CD4-positive, alpha-beta memory T cell (primary cell): ENCODE measurements around the gene TMEM233. TPM values are rescaled to one million over a fixed set of nuclear protein-coding genes. Genes with fewer than 3 reads are reported as not detected.

Experiments
- CTCF ChIA-PET: fragments of 350-600 bp; sonication (Branson Sonifier 250); formaldehyde crosslinking; loops from one replicate; lab custom pipeline; 2021; ENCODE audit warnings: inconsistent platforms; ENCODE audit not compliant: partially characterized antibody; lab: Charles Lee
- POLR2A ChIA-PET: fragments of 350-600 bp; sonication (Branson Sonifier 250); formaldehyde crosslinking; loops from one replicate; lab custom pipeline; 2021; ENCODE audit not compliant: partially characterized antibody; lab: Charles Lee
- DNase-seq, 5 donors: peaks; one replicate each; pipeline versions ENCODE4 v3.0.0 to v3.0.0-alpha.2; 2020 to 2022; ENCODE audit warnings: mixed read lengths in 1 of 5
- H3K27ac ChIP-seq: one replicate; pipeline ENCODE4 v1.7.0; 2013; ENCODE audit warnings: low read depth, low read length
- H3K27me3 ChIP-seq: 2 replicates; pipeline ENCODE4 v1.7.0; 2013; ENCODE audit warnings: mild to moderate bottlenecking, low read length, moderate library complexity; ENCODE audit not compliant: insufficient read depth
- H3K36me3 ChIP-seq: 2 replicates; pipeline ENCODE4 v1.7.0; 2013; ENCODE audit warnings: mild to moderate bottlenecking, low read length, moderate library complexity; ENCODE audit not compliant: insufficient read depth
- H3K4me1 ChIP-seq: 2 replicates; pipeline ENCODE4 v1.7.0; 2013; ENCODE audit warnings: mild to moderate bottlenecking, low read length, moderate library complexity; ENCODE audit not compliant: insufficient read depth
- H3K4me3 ChIP-seq, 2 donors: one replicate each; pipeline ENCODE4 v1.7.0; 2013; ENCODE audit warnings: low read length in 2 of 2, mild to moderate bottlenecking in 1 of 2
- H3K9me3 ChIP-seq, 2 donors: one replicate each; pipeline ENCODE4 v1.7.0; 2013; ENCODE audit warnings: low read length in 2 of 2, control low read depth in 1 of 2; ENCODE audit not compliant: control insufficient read depth in 1 of 2
- H3K27ac Mint-ChIP-seq, 7 donors: one replicate each; pipeline ENCODE4 v1.8.0; 2020 to 2021; ENCODE audit warnings: mixed read lengths in 7 of 7, mild to moderate bottlenecking in 6 of 7, inconsistent platforms in 3 of 7, moderate library complexity in 3 of 7
- H3K27me3 Mint-ChIP-seq, 2 donors: one replicate each; pipeline ENCODE4 v1.8.0; 2020 to 2021; ENCODE audit warnings: mixed read lengths in 2 of 2
- H3K36me3 Mint-ChIP-seq, 2 donors: one replicate each; pipeline ENCODE4 v1.8.0; 2020 to 2021; ENCODE audit warnings: mixed read lengths in 2 of 2, inconsistent platforms in 1 of 2, mild to moderate bottlenecking in 1 of 2
- H3K4me1 Mint-ChIP-seq, 4 donors: one replicate each; pipeline ENCODE4 v1.8.0; 2020 to 2021; ENCODE audit warnings: mixed read lengths in 4 of 4, mild to moderate bottlenecking in 1 of 4
- H3K4me3 Mint-ChIP-seq, 8 donors: one replicate each; pipeline ENCODE4 v1.8.0; 2020 to 2021; ENCODE audit warnings: mixed read lengths in 8 of 8, mild to moderate bottlenecking in 7 of 8, moderate library complexity in 6 of 8, inconsistent platforms in 3 of 8
- H3K9me3 Mint-ChIP-seq, 8 donors: one replicate each; pipeline ENCODE4 v1.8.0; 2020 to 2021; ENCODE audit warnings: mixed read lengths in 8 of 8, mild to moderate bottlenecking in 5 of 8, inconsistent platforms in 3 of 8, moderate library complexity in 1 of 8
- intact Hi-C: fragments of 100-400 bp; cut with micrococcal nuclease; formaldehyde crosslinking; loops from one replicate; pipeline ENCODE4 v1.15.1; 2023
- polyA plus RNA-seq, 2 donors: library from polyadenylated mRNA; unstranded; fragments of 300-500 nt; fragmentation: Illumina TruSeq; gene quantifications; one replicate each; pipeline ENCODE4 v1.2.3, GENCODE V29; 2021
- total RNA-seq, 2 experiments: library from RNA; stranded (reverse); gene quantifications; one replicate each; pipeline ENCODE4 v1.2.3, GENCODE V29; 2021

TMEM233 gene
- total RNA-seq (not detected), polyA plus RNA-seq (not detected)

DNA sequence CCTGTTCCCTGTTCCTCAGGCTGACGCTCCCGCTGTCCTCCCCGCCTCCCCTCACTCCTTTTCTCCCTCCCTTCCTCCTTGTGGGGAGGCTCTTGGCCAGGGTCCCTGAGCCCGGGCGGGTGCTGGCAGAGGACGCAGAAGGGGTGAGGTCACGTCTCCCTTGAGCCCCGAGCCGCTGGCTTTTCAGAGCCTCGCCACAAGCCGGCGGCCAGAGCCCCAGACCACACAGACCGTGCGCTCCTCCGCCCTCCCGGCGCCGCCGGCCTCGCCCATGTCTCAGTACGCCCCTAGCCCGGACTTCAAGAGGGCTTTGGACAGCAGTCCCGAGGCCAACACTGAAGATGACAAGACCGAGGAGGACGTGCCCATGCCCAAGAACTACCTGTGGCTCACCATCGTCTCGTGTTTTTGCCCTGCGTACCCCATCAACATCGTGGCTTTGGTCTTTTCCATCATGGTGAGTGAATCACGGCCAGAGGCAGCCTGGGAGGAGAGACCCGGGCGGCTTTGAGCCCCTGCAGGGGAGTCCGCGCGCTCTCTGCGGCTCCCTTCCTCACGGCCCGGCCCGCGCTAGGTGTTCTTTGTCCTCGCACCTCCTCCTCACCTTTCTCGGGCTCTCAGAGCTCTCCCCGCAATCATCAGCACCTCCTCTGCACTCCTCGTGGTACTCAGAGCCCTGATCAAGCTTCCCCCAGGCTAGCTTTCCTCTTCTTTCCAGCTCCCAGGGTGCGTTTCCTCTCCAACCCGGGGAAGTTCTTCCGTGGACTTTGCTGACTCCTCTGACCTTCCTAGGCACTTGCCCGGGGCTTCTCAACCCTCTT is at the start of gene TMEM233:
Gene TMEM233, plus strand, starts transcription at position 197 of the 821 bp plus-strand sequence. Its CDS starts 75 bp downstream, at position 272.
- ChIA-PET CTCF (no interaction called here), POLR2A (no interaction called here)
- Mint-ChIP-seq H3K36me3 (no peaks in the 10 kb centered on the region), H3K27ac (no peak within 1 kb of the TSS), H3K27me3 (peaks cover 55 to 66% of the 10 kb centered on the region in 2 donors), H3K4me1 (peaks cover 11 to 20% (median 17%) of the 10 kb centered on the region in 4 donors), H3K9me3 (peaks cover 0 to 3% (median 0%) of the 10 kb centered on the region in 8 donors), H3K4me3 (no peak within 1 kb of the TSS)
- DNase-seq, result no peak
- intact Hi-C loops, result no loop called here
- Histone ChIP-seq H3K36me3 (no peaks in the 10 kb centered on the region), H3K27ac (no peak within 1 kb of the TSS), H3K9me3 (no peaks in the 10 kb centered on the region), H3K4me1 (peaks cover 5% of the 10 kb centered on the region), H3K27me3 (peaks cover 15% of the 10 kb centered on the region), H3K4me3 (no peak within 1 kb of the TSS)

DNA sequence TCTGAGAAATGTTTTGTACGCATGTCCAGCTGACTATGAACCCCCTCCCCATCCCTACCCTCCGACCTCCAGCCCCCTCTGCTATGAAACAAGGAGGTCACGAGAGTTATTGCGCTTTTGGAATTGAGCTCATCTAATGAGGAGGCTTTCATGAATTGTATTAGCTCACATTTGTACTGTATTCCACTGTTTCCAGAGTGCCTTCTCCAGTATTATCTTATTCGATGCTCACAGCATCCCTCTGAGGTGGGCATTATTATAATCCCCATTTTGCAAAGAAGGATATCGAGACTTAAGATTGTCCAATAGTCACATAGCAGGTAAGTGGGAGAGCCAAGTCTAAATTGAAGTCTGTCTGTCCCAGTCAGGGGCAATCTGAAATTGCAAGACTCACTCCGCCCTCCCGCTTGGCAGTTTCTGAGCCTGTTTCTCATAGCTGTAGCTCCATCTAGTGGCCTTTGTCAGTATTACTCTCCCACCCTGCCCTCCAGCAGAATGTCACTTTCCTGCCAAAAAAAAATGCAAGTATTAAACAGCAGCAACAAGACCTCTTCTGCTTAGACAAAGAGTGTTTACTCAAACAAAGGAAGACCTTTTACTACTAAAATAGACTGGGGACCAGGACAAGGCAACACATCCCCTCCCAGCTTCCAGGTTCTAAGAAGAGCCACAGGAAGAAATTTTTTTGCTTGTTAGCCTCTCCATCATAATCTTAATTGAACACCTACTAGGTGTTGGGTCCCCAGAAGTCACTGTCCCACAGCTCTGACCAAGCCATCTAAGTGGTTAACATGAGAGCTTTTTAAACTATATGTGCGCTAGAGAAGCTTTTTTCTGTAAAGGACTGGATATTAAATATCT is 48.6 kb upstream of the TMEM233 start:
- Mint-ChIP-seq H3K9me3 (peaks cover 0 to under 1% (median 0%) of the 10 kb centered on the region in 8 donors), H3K4me3 (no peak overlapping the region), H3K36me3 (no peaks in the 10 kb centered on the region), H3K27ac (no peak overlapping the region), H3K4me1 (no peaks in the 10 kb centered on the region), H3K27me3 (peaks cover 36 to 42% of the 10 kb centered on the region in 2 donors)
- no peaks in the 10 kb centered on the region for H3K4me1 ChIP-seq
- ChIA-PET CTCF (interaction anchor here (0.6 to 3.8 kb wide), 14 partner anchors 10 to 1670 kb away, joined by 3 to 23 read pairs (median 3); no protein-coding TSS in a partner anchor), POLR2A (no interaction called here)
- peak; percentile 38 to 54 (median 42) for DNase-seq
- H3K9me3 ChIP-seq, result no peaks in the 10 kb centered on the region
- H3K27ac ChIP-seq, result no peak overlapping the region
- H3K36me3 ChIP-seq, result no peaks in the 10 kb centered on the region
- no peaks in the 10 kb centered on the region for H3K27me3 ChIP-seq
- no peak overlapping the region for H3K4me3 ChIP-seq
- intact Hi-C loops, result loop anchor here (10.0 kb wide), 1 partner anchor 1170 kb away; the partner anchor contains the start of genes SUDS3 and TAOK3

GRCh38 chr12:119546340-119546739 is 47.2 kb upstream of the TMEM233 start:
- peaks cover 31 to 47% of the 10 kb centered on the region in 2 donors for H3K27me3 Mint-ChIP-seq
- ChIA-PET CTCF (interaction anchor here (1.3 to 3.8 kb wide), 8 partner anchors 9 to 1141 kb away, joined by 3 to 23 read pairs (median 5); no protein-coding TSS in a partner anchor), POLR2A (no interaction called here)
- DNase-seq, result no peak
- intact Hi-C loops, result loop anchor here (10.0 kb wide), 1 partner anchor 1172 kb away; the partner anchor contains the start of genes SUDS3 and TAOK3
- Histone ChIP-seq H3K27me3 (no peaks in the 10 kb centered on the region), H3K4me1 (no peaks in the 10 kb centered on the region), H3K4me3 (no peak overlapping the region), H3K27ac (no peak overlapping the region), H3K36me3 (no peaks in the 10 kb centered on the region), H3K9me3 (no peaks in the 10 kb centered on the region)
- no peak overlapping the region for H3K27ac Mint-ChIP-seq
- no peaks in the 10 kb centered on the region for H3K36me3 Mint-ChIP-seq
- H3K9me3 Mint-ChIP-seq, result no peaks in the 10 kb centered on the region
- H3K4me1 Mint-ChIP-seq, result no peaks in the 10 kb centered on the region
- H3K4me3 Mint-ChIP-seq, result no peak overlapping the region

DNA sequence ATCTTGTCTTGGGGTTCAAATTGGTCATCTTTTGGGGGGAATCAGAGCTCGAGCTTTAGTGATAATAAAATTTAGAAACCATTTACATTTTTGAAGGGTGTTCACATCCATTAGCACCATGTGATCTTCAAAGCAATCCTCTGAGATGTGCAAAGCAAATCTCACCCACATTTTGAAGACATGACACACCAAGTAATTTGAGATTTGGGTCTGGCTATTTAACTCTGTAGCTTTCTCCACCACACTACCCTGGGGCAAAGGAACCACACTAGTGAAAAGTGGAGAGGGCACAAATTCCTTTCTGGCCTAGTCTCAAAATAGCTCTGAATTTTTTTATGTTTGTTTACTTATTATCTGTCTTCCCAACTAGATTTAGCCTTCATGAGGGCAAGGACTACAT is 46.6 kb upstream of the TMEM233 start:
- Histone ChIP-seq H3K9me3 (no peaks in the 10 kb centered on the region), H3K4me1 (no peaks in the 10 kb centered on the region), H3K27ac (no peak overlapping the region), H3K36me3 (no peaks in the 10 kb centered on the region), H3K27me3 (no peaks in the 10 kb centered on the region), H3K4me3 (no peak overlapping the region)
- no peaks in the 10 kb centered on the region for H3K9me3 Mint-ChIP-seq
- peaks cover 30 to 51% of the 10 kb centered on the region in 2 donors for H3K27me3 Mint-ChIP-seq
- no peak overlapping the region for H3K4me3 Mint-ChIP-seq
- CTCF ChIA-PET, result interaction anchor here (1.3 to 3.8 kb wide), 7 partner anchors 8 to 1142 kb away, joined by 3 to 23 read pairs (median 6); no protein-coding TSS in a partner anchor
- no peaks in the 10 kb centered on the region for H3K36me3 Mint-ChIP-seq
- POLR2A ChIA-PET, result no interaction called here
- no peak for DNase-seq
- intact Hi-C loops, result loop anchor here (10.0 kb wide), 1 partner anchor 1172 kb away; the partner anchor contains the start of genes SUDS3 and TAOK3
- no peak overlapping the region for H3K27ac Mint-ChIP-seq
- no peaks in the 10 kb centered on the region for H3K4me1 Mint-ChIP-seq

GRCh38 chr12:119556854-119557253 is 36.7 kb upstream of the TMEM233 start:
- Mint-ChIP-seq H3K4me1 (no peaks in the 10 kb centered on the region), H3K36me3 (no peaks in the 10 kb centered on the region), H3K9me3 (peaks cover 0 to 3% (median 0%) of the 10 kb centered on the region in 8 donors), H3K4me3 (no peak overlapping the region), H3K27me3 (peaks cover 11 to 14% of the 10 kb centered on the region in 2 donors), H3K27ac (no peak overlapping the region)
- Histone ChIP-seq H3K4me3 (no peak overlapping the region), H3K4me1 (no peaks in the 10 kb centered on the region), H3K27me3 (no peaks in the 10 kb centered on the region), H3K9me3 (no peaks in the 10 kb centered on the region), H3K36me3 (no peaks in the 10 kb centered on the region), H3K27ac (no peak overlapping the region)
- ChIA-PET CTCF (no interaction called here), POLR2A (no interaction called here)
- intact Hi-C loops, result no loop called here
- DNase-seq, result no peak

GRCh38 chr12:119565404-119565803 is 28.2 kb upstream of the TMEM233 start:
- H3K4me1 Mint-ChIP-seq, result no peaks in the 10 kb centered on the region
- no peaks in the 10 kb centered on the region for H3K9me3 ChIP-seq
- no peak overlapping the region for H3K27ac ChIP-seq
- H3K9me3 Mint-ChIP-seq, result peaks cover 0 to 2% (median 0%) of the 10 kb centered on the region in 8 donors
- no peak overlapping the region for H3K27ac Mint-ChIP-seq
- POLR2A ChIA-PET, result no interaction called here
- H3K36me3 Mint-ChIP-seq, result no peaks in the 10 kb centered on the region
- no peak overlapping the region for H3K4me3 ChIP-seq
- H3K4me3 Mint-ChIP-seq, result no peak overlapping the region
- peaks cover 9 to 10% of the 10 kb centered on the region in 2 donors for H3K27me3 Mint-ChIP-seq
- H3K4me1 ChIP-seq, result no peaks in the 10 kb centered on the region
- CTCF ChIA-PET, result no interaction called here
- no peak for DNase-seq
- no peaks in the 10 kb centered on the region for H3K27me3 ChIP-seq
- intact Hi-C loops, result no loop called here
- no peaks in the 10 kb centered on the region for H3K36me3 ChIP-seq
